ENCODE measurements around the gene DARS2.
A peak's percentile ranks its signal among the peaks of the same experiment; 100 is the strongest.
"Not testable (repeated sequence)": the region's sequence is repeated elsewhere in the genome, so short reads cannot be mapped to it uniquely, and the experiment has no call there.

DNA sequence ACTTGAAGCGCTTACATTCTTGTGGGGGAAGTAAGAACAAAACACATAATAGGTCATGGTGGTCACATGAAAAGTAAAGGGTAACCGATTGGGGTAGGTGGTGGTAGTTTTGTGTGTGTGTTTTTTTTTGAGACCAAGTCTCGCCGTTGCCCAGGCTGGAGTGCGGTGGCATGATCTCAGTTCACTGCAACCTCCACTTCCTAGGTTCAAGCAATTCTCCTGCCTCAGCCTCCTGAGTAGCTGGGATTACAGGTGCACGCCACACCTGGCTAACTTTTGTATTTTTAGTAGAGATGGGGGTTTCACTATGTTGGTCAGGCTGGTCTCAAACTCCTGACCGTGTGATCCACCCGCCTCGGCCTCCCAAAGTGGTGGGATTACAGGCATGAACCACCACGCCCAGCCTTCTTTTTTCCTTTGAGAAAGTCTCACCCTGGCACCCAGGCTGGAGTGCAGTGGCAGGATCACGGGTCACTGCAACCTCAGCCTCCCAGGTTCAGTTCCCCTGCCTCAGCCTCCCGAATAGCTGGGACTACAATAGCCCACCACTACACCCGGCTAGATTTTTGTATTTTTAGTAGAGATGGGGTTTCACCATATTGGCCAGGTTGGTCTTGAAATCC is 37.8 kb downstream of the DARS2 start:
- TF ChIP-seq, protein P1, sequence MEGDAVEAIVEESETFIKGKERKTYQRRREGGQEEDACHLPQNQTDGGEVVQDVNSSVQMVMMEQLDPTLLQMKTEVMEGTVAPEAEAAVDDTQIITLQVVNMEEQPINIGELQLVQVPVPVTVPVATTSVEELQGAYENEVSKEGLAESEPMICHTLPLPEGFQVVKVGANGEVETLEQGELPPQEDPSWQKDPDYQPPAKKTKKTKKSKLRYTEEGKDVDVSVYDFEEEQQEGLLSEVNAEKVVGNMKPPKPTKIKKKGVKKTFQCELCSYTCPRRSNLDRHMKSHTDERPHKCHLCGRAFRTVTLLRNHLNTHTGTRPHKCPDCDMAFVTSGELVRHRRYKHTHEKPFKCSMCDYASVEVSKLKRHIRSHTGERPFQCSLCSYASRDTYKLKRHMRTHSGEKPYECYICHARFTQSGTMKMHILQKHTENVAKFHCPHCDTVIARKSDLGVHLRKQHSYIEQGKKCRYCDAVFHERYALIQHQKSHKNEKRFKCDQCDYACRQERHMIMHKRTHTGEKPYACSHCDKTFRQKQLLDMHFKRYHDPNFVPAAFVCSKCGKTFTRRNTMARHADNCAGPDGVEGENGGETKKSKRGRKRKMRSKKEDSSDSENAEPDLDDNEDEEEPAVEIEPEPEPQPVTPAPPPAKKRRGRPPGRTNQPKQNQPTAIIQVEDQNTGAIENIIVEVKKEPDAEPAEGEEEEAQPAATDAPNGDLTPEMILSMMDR (IDR thresholded peaks at IDR 0.05 in 2 of 3, conservative IDR thresholded peaks at IDR 0.05 in 1 of 3; ENCODE audit: control insufficient read depth in 2 of 3, extremely low read depth in 1 of 3, insufficient read depth in 1 of 3, low read depth in 3 of 3, low read length in 3 of 3): not testable (repeated sequence)
- not testable (repeated sequence) for TF ChIP-seq ZNF207 (IDR thresholded peaks at IDR 0.05; ENCODE audit: borderline replicate concordance); NRF1 (conservative IDR thresholded peaks at IDR 0.05; ENCODE audit: low read depth, low read length); MTA3 (IDR thresholded peaks at IDR 0.05; ENCODE audit: borderline replicate concordance, low read length); SMARCA5 (IDR thresholded peaks at IDR 0.05); EGR1 (IDR thresholded peaks at IDR 0.05; ENCODE audit: borderline replicate concordance in 1 of 2, low read depth in 2 of 2, low read length in 2 of 2); CEBPB (IDR thresholded peaks at IDR 0.05; ENCODE audit: borderline replicate concordance in 1 of 2, low read depth in 2 of 2, low read length in 2 of 2); RCOR1 (conservative IDR thresholded peaks at IDR 0.05; ENCODE audit: low read depth, low read length); EZH2 (IDR thresholded peaks at IDR 0.05; ENCODE audit: borderline replicate concordance, control insufficient read depth, low read depth, low read length); ZZZ3 (IDR thresholded peaks at IDR 0.05; ENCODE audit: control insufficient read depth, insufficient read length, low read depth)
- peak; percentile 56; the same call in 1 of the 2 replicates for TF ChIP-seq POLR2A (IDR thresholded peaks at IDR 0.05; ENCODE audit: low read depth, low read length)
- TF ChIP-seq, protein P2, sequence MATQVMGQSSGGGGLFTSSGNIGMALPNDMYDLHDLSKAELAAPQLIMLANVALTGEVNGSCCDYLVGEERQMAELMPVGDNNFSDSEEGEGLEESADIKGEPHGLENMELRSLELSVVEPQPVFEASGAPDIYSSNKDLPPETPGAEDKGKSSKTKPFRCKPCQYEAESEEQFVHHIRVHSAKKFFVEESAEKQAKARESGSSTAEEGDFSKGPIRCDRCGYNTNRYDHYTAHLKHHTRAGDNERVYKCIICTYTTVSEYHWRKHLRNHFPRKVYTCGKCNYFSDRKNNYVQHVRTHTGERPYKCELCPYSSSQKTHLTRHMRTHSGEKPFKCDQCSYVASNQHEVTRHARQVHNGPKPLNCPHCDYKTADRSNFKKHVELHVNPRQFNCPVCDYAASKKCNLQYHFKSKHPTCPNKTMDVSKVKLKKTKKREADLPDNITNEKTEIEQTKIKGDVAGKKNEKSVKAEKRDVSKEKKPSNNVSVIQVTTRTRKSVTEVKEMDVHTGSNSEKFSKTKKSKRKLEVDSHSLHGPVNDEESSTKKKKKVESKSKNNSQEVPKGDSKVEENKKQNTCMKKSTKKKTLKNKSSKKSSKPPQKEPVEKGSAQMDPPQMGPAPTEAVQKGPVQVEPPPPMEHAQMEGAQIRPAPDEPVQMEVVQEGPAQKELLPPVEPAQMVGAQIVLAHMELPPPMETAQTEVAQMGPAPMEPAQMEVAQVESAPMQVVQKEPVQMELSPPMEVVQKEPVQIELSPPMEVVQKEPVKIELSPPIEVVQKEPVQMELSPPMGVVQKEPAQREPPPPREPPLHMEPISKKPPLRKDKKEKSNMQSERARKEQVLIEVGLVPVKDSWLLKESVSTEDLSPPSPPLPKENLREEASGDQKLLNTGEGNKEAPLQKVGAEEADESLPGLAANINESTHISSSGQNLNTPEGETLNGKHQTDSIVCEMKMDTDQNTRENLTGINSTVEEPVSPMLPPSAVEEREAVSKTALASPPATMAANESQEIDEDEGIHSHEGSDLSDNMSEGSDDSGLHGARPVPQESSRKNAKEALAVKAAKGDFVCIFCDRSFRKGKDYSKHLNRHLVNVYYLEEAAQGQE (IDR thresholded peaks at IDR 0.05; ENCODE audit: low read depth, low read length): not testable (repeated sequence)
- TF ChIP-seq, protein P3, sequence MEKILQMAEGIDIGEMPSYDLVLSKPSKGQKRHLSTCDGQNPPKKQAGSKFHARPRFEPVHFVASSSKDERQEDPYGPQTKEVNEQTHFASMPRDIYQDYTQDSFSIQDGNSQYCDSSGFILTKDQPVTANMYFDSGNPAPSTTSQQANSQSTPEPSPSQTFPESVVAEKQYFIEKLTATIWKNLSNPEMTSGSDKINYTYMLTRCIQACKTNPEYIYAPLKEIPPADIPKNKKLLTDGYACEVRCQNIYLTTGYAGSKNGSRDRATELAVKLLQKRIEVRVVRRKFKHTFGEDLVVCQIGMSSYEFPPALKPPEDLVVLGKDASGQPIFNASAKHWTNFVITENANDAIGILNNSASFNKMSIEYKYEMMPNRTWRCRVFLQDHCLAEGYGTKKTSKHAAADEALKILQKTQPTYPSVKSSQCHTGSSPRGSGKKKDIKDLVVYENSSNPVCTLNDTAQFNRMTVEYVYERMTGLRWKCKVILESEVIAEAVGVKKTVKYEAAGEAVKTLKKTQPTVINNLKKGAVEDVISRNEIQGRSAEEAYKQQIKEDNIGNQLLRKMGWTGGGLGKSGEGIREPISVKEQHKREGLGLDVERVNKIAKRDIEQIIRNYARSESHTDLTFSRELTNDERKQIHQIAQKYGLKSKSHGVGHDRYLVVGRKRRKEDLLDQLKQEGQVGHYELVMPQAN (conservative IDR thresholded peaks at IDR 0.05): not testable (repeated sequence)

Measured in GM12878 (cell line).